Measurements from ENCODE around the gene MAST4.

GRCh38 chr5:66633754-66634153 lies 37.6 kb downstream of the MAST4 start:
- TF ChIP-seq CTCF (IDR thresholded peaks at IDR 0.05) (no peak), POLR2A (IDR thresholded peaks at IDR 0.05) (no peak), EP300 (IDR thresholded peaks at IDR 0.05) (no peak)

All from tibial nerve (tissue), 4 donors.